Stimulated activated naive CD4-positive, alpha-beta T cell treated with Interleukin-2 at 50 U/mL for 16 hours (primary cell): ENCODE measurements around the gene PTCH1.
A peak's percentile ranks its signal among the peaks of the same experiment; 100 is the strongest.

Experiments
- DNase-seq: peaks from one replicate; lab custom pipeline; 2025; lab: John Stamatoyannopoulos, UW

PTCH1 gene

DNA sequence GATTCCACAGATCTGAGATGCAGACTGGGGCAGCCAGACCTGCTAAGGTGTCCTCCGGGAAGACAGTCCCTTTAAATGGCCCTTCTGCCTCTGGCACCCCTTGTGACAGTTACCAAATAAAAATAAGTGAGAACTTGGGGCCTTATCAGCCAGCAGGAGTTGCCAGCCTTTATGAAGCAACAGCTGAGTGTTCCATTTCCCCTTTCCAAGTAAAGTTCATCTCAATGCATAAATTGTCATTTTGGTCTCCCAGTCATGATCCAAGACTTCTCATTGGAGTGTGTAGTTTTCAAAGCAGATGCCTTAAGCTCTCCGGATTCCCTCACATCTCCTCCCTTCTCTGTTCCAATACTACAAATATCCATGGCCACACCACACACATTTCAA lies 4.1 kb downstream of the PTCH1 start:
- no peak for DNase-seq

GRCh38 chr9:95511952-95512708 lies 4.6 kb downstream of the PTCH1 start:
- no peak for DNase-seq

DNA sequence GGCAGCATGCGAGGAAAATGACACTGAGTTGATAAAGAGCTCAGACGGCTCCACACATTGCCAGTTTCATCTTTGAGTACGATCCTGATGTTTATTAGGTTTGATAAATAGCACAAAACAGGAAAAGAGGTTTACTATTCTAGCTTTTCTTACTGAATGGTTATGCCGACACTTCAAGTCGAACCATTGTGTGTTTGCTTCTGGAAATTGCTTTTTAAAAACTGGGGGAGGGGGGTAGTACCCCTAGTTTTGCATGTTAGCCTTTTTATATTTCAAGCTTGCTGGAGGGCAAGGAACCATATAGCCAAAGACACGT lies 5.2 kb downstream of the PTCH1 start:
- DNase-seq: no peak

GRCh38 chr9:95510709-95511615 lies 5.8 kb downstream of the PTCH1 start:
- DNase-seq: peak; percentile 79

DNA sequence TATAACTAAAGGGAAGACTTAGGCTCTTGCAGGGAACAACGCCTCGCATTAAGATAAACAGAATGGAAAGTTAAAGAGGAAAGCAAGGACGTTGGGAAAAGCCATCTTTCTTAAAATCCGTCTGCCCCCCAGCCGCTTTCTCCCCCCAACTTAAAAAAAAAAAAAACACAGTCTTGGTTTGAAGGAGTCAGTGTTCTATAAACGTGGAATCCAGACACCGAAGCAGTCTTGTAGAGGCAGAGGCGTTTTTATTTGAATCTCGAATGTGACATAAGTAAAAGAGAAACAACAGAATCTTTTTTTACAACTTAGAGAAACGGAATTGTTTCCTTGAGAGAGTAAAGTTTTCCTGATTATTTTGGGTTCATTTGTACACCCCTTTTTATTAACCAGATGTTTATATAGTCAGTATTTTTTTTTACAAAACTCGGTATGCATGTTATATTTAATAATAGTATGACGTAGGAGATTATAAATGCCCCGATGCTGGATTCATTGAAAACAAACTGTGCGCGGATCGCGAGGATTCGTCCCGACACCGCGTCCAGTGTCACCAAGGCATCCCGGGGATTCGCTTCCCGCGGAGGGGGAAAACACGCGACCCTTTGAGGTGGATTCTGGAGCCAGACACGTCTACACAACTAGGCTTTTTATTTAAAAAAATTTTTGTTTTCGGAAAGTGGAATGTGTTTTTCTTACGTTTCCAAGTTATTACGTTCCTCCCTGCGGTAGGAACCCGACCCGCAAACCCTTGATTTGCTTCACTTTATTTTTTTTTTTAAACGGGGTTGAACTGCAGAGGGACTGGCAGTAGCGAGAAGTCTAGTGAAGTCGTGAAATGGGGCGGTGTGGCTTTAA lies 6.7 kb downstream of the PTCH1 start:
- no peak for DNase-seq

DNA sequence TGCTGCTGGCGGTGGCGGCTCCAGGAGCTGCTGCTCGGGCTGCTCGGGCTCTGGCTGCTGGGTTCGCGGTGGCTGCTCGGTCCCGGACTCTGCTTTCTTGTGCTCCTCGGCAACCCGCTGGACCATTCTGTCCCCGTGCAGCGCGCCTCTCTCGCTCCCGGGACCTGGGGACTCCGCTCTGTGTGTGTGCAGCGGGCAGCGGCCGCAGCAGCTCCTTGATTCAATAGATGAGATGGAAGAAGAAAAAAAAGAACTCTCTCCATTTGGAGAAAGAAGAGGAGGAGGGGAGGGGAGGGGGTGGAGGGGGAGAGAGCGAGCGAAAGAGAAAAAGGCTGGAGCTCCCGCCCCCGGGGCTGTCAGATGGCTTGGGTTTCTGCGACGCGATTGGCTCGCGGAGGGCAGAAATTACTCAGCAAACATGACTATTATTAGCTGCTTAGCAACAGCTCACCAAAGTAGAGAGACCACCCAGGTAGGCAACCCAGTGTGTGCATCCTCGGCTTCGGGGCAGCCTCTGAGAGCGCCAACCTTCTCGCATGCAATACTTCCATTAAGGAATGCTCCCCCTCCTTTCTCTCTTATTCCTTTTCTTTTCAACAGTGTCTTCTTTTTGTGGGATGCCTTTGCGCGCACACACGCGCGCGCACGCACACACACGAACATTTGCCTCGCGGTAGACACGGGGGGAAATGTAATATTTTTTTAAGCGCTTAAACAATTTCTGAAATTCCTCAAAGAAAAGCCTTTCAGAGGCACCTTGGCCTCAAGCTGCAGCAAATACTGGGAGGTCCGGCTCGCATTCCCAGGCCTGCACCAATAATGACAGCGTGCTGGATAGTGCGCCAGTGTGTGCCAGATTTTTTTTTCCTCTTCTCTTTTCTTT lies 7.6 kb downstream of the PTCH1 start:
- DNase-seq: peak; percentile 60

- no peak for DNase-seq
These were observed 8.4 kb downstream of the PTCH1 start for GRCh38 chr9:95508242-95508967.

- DNase-seq: peak; percentile 36
These were observed 9.1 kb downstream of the PTCH1 start for GRCh38 chr9:95507464-95508241.

- peak; percentile 36 for DNase-seq
These were observed 9.9 kb downstream of the PTCH1 start for GRCh38 chr9:95506678-95507463.

- DNase-seq: no peak
These were observed 10.4 kb downstream of the PTCH1 start for GRCh38 chr9:95506428-95506677.

- DNase-seq: peak; percentile 9
These were observed 10.9 kb downstream of the PTCH1 start for GRCh38 chr9:95505717-95506427.

DNA sequence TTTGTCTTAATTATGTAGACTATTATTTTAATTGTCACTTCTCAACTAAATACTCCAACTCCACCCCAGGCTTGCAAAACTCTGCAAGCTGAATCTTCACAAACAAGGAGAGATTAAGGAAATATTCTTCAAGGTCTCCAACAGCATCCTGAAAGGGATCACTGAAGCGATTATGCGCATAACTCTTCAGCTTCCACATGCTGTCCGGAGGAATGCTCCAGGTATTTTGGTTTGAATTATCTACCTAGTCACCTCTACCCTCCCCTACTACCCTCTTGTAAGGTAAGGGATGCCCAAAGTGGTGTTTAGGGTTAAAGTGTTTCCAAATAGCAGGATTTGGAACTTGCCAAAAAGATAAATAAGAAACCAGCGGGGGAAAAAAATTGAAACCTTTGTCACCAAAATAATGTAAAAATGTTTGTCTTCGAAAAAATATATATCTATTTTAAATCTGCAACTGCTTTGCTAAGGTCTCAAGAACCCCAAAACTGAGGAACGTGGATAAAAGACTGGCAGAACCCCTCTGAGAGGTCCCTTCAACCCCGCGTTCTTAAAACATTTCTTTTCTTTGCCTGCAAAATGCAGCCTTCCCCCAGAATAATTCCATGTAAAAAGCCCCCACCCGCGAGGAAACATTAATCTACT lies 11.6 kb downstream of the PTCH1 start:
- DNase-seq: no peak

GRCh38 chr9:95504053-95504963 lies 12.5 kb downstream of the PTCH1 start:
- no peak for DNase-seq

- no peak for DNase-seq
These were observed 13.4 kb downstream of the PTCH1 start for GRCh38 chr9:95503369-95503768.

DNA sequence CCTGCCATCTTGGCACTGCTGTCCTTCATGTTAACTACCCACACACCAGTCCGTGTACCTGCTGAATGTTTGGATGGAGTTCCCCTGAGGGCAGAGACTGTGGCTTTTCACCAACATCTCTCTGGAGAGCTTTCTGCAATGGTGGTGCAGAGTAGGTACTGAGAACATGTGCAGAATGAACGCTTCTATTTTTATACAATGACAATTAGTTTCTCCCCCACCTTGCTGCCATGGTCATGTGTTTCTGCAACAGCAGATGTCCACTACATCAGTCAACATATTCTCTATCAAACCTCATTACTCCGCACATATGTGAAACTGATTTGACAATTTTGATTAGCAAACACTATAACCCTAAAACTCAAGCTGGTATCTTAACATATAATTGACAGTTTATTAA lies 14.5 kb downstream of the PTCH1 start:
- DNase-seq: no peak

DNA sequence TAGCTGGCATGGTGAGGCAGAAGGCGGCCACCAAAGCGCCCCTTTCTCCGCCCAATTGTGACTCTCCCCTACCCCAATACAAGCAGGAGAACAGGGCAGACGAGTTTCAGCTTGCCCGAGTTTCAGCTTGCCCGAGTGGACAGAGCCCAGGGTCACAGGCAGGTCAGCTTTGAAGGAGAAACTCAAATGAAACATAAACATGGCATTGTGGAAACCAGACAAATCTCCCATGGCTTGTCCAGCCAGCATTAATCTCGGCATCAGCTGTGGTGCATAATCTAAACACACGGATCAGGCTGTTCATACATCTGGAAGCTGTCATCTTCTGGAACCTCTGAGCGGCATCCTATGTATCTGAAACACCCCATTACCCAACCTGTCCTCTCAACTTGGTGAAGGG lies 16.9 kb downstream of the PTCH1 start:
- DNase-seq: no peak

DNA sequence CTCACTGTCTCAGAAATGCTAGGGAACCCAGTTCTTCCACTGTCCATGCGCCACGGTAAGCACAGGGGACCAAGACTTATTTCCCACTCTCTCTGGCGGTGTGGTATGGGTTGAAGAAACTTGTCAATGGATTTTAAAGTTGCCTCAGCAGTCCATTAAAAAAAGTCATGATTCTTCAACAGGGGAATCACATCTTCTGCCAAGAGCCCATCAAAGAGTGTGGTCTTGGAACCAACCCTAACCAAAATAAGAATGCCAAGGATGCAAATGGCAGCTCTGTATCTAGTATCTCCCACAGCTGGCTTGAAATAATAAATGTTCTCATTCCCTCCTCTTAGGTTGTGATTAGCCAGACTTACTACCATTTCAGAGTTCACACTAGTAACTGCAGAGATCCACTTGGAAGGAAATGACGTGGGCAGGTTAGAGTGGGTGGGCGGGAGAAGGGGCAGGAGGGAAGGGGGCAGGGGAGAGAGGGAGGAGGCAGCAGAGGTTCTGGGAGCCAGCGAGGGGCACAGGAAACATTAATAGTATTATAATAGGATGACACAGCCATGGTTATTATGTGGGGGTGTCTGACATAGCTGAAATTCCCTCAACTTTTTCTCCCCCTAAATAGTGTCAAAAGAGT lies 17.6 kb downstream of the PTCH1 start:
- DNase-seq: no peak
